Psoas muscle (tissue), 8 donors: ENCODE results near the gene CFP. TPM values are rescaled to one million over a fixed set of nuclear protein-coding genes. Genes with fewer than 3 reads are reported as not detected.

Source experiments
- ATAC-seq, 4 donors: fragments of 200-7000 bp; cut with Tn5 transposase; one replicate each; pipeline ENCODE4 v1.9.1; 2020; ENCODE audit warnings: moderate library complexity in 3 of 4, mild to moderate bottlenecking in 2 of 4
- DNase-seq, 2 donors: peaks; one replicate each; pipeline ENCODE4 v3.0.0-alpha.2; 2020
- H3K27ac ChIP-seq: fragments of 200-600 bp; one replicate; pipeline ENCODE4 v1.8.0; 2022
- H3K27me3 ChIP-seq, 3 donors: fragments of 200-600 bp in 1 of 3; one replicate each; pipeline versions ENCODE4 v1.6.1 to v1.8.0; 2013 to 2022; ENCODE audit warnings: low read length in 2 of 3, mild to moderate bottlenecking in 2 of 3, moderate library complexity in 1 of 3; ENCODE audit not compliant: insufficient read depth in 3 of 3
- H3K36me3 ChIP-seq, 2 donors: fragments of 200-600 bp in 1 of 2; one replicate each; pipeline versions ENCODE4 v1.6.1 to v1.8.0; 2013 to 2022; ENCODE audit warnings: low read depth in 1 of 2, mild to moderate bottlenecking in 1 of 2, moderate library complexity in 1 of 2; ENCODE audit not compliant: insufficient read depth in 1 of 2
- H3K4me1 ChIP-seq: fragments of 200-600 bp; one replicate; pipeline ENCODE4 v1.8.0; 2022
- H3K4me3 ChIP-seq: fragments of 200-600 bp; one replicate; pipeline ENCODE4 v1.8.0; 2022; ENCODE audit warnings: mild to moderate bottlenecking
- H3K9me3 ChIP-seq: fragments of 200-600 bp; one replicate; pipeline ENCODE4 v1.8.0; 2022
- CTCF ChIP-seq: fragments of 200-600 bp; IDR thresholded peaks from one replicate; pipeline ENCODE4 v1.8.0; 2022; ENCODE audit warnings: antibody characterized with exemption
- WGBS, 3 donors: extraction: QIAGEN DNeasy Blood & Tissue Kit; methylation state at CpG; one replicate each; pipeline versions ENCODE4 v1.1.6 to v1.1.7; 2013; 5-methylcytosine and 5-hydroxymethylcytosine counted together
- intact Hi-C, 2 donors: fragments of 100-400 bp; cut with DNase I; formaldehyde crosslinking; loops; one replicate each; pipeline versions ENCODE4 v1.11.0 to v1.14.2; 2022
- polyA plus RNA-seq, 3 donors: library from polyadenylated mRNA; stranded (reverse); fragments of 200-250 nt; gene quantifications; one replicate each; pipeline ENCODE4 v1.2.3, GENCODE V29; 2013
- total RNA-seq, 4 donors: library from RNA; stranded (reverse); fragmentation: NEBNext Ultra II Directional in 2 of 4; extraction: Animal tissue kit (Norgen Biotek cat#: 25700) in 2 of 4; gene quantifications; one replicate each; pipeline versions ENCODE4 v1.2.1 to v1.2.4, GENCODE V29; 2021 to 2023
- donor health status: healthy with polysubstance abuse.
- donor health status: DM: no; HTN: no; CAD: no; lungs with moderate emphysema.
- donor health status: Bipolar disorder and iron deficiency.
- donor health status: healthy.
- donor health status: DM: yes; HTN: yes; CAD: no.
- donor health status: DM: no; HTN: no; CAD: no.
- donor health status: DM: no; HTN: no; CAD: no.
- donor health status: DM: yes; HTN: yes; CAD: no.

CFP gene
- total and polyA plus RNA-seq, 7 donors, result 0.51 to 1.8 (median 1.5) TPM

- Histone ChIP-seq H3K4me1 (no peaks in the 10 kb centered on the region), H3K27me3 (peaks cover 0 to 49% (median 0%) of the 10 kb centered on the region in 3 donors), H3K27ac (no peak within 1 kb of the TSS), H3K36me3 (no peaks in the 10 kb centered on the region), H3K9me3 (no peaks in the 10 kb centered on the region), H3K4me3 (peak within 1 kb of the TSS; percentile 50)
- intact Hi-C loops, result no loop called here
- TF ChIP-seq CTCF, result peak; percentile 13
- peak; percentile 77 to 88 for DNase-seq
- WGBS, 3 donors, result 1 to 41% (median 2%) methylated on average over 23 to 84 of the region's 88 CpGs
- ATAC-seq, result peak; percentile 89 to 97 (median 94)
Observed at GRCh38 chrX:47619486-47620302, 10.0 kb downstream of the CFP start, which contains the start of gene SYN1. Gene SYN1, minus strand, starts transcription at chrX:47619857. Its CDS starts 129 bp downstream, at chrX:47619728.

DNA sequence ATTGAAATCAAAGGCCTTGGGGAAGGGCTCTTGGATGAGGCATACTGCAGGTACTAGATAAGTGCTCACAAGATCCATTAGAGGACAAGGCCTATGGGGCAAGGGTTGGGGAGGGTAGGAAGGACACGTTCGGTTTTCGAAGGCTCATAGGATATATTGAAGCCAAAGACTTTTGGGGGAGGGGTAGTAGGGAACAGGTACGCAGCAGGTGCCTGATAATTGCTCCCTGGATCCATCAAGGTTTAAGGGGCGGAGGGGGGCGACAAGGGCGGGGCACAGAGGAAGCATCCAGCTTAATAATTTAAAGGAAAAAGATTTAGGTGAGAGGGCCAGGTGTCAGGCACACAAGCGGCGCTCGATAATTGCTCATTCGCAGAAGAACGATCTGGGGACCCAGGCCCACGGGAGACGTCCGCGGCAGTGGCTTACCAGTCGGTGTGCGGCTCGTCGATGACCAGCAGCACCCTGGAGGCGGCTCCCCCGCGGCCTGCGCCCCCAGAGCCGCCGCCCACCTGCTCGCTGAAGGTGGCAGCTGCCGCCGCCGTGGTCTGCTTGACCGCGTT lies 10.7 kb downstream of the CFP start:
- 27 to 61% (median 42%) methylated on average over 13 to 32 of the region's 32 CpGs for WGBS, 3 donors
- no peaks in the 10 kb centered on the region for H3K36me3 ChIP-seq
- no peak for TF ChIP-seq CTCF
- H3K9me3 ChIP-seq, result no peaks in the 10 kb centered on the region
- no peak overlapping the region for H3K27ac ChIP-seq
- no peak overlapping the region for H3K4me3 ChIP-seq
- H3K27me3 ChIP-seq, result peaks cover 0 to 46% (median 0%) of the 10 kb centered on the region in 3 donors
- DNase-seq (no peak), ATAC-seq (no peak)
- intact Hi-C loops, result no loop called here
- H3K4me1 ChIP-seq, result no peaks in the 10 kb centered on the region

GRCh38 chrX:47614618-47615017 lies 15.1 kb downstream of the CFP start:
- no peak for ATAC-seq
- no peak overlapping the region for H3K4me3 ChIP-seq
- TF ChIP-seq CTCF, result no peak
- H3K9me3 ChIP-seq, result no peaks in the 10 kb centered on the region
- H3K4me1 ChIP-seq, result no peaks in the 10 kb centered on the region
- intact Hi-C loops, result no loop called here
- WGBS, 3 donors, result 52 to 68% (median 56%) methylated on average over 5 of the region's 5 CpGs
- no peak for DNase-seq
- peaks cover 0 to 21% (median 0%) of the 10 kb centered on the region in 3 donors for H3K27me3 ChIP-seq
- no peaks in the 10 kb centered on the region for H3K36me3 ChIP-seq
- no peak overlapping the region for H3K27ac ChIP-seq

GRCh38 chrX:47613082-47613481 lies 16.6 kb downstream of the CFP start:
- no peak for DNase-seq
- H3K27me3 ChIP-seq, result peaks cover 0 to 21% (median 0%) of the 10 kb centered on the region in 3 donors
- 80 to 91% (median 85%) methylated on average over 7 to 8 of the region's 8 CpGs for WGBS, 3 donors
- no peaks in the 10 kb centered on the region for H3K4me1 ChIP-seq
- H3K36me3 ChIP-seq, result no peaks in the 10 kb centered on the region
- H3K27ac ChIP-seq, result no peak overlapping the region
- no peak for TF ChIP-seq CTCF
- intact Hi-C loops, result no loop called here
- no peaks in the 10 kb centered on the region for H3K9me3 ChIP-seq
- H3K4me3 ChIP-seq, result no peak overlapping the region
- no peak for ATAC-seq
